ENCODE data around the gene NLRP5.
"Not testable (repeated sequence)": the region's sequence is repeated elsewhere in the genome, so short reads cannot be mapped to it uniquely, and the experiment has no call there.

Gene NLRP5

GRCh38 chr19:56099638-56100539 lies 113.3 kb downstream of the NLRP5 start:
- no peak for DNase-seq

GRCh38 chr19:56101095-56101494 lies 114.5 kb downstream of the NLRP5 start:
- no peak for DNase-seq

DNA sequence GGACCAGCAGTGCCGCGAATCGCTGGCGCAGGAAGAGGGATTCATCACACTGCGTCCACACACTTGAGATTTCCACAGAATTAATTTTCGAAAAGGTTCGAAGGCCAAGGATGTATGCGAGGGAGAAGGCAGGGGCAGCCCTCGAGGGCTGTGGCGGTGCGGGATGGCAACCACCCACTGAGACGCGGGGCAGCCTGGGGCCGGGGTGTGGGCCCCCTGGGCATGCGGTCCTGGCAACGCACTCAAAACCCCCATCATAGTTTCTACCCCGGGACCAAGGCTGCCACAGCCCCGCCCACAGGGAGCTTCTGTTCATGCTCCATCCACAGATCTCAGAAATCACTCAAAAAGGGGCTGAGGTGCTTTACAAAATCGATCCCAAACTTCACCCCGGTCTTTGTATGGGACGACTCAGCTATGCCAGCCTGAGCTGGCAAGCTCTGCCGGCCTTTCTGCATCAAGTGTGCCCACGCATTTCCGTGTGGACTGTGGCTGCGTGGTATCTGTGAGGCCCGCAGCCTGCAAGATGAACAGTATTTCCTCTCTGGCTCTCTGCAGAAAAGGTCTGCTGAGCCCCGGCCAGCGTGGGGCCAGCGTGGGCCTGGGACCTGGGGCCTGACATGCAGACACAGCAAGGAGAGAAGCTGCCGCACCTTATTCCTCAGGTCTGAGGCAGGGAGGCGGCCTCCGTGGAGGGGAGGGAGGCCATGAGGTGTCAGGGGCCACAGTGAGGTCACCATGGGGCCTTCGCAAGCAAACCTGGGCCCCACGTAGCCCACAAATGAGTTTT lies 115.4 kb downstream of the NLRP5 start:
- no peak for DNase-seq

DNA sequence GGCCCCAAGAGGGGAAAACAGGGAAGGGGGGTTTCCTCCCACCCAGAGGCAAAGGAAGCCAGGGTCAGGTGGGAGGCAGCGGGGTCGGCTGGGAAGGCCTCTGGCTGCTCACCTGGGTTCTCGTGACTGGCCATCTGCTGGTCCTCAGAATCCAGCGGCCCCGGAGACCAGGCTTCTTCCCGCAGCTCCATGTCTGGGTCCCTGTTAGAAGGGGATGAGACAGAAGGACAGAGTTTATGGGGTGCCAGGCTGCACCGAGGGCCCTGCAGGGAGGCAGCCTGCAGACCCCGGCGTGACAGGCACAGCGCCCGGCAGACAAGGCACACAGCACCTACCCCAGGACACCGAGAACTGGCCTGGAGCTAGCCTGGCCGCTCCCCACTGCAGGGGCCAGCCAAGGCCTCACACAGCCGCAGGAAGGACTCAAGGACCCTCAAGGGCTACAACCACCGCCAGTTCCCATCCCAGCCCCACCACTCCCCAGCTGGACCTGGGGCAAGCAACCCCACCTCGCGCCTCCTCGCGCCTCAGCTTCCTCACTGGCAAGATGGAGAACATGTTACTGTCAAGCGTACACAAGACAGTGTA lies 116.5 kb downstream of the NLRP5 start:
- no peak for DNase-seq

DNA sequence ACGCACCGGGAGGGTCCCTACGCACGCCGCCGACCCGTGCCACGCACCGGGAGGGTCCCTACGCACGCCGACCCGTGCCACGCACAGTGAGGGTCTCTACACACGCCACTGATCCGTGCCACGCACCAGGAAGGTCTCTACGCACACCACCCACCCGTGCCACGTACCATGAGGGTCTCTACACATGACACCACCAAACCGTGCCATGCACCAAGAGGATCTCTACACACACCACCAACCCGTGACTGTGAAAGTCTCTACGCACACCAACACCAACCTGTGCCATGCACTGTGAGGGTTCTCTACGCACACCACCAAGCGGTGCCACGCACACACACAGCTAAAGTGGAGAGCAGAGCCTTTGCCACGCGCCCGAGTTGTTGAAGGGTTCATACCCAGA lies 117.8 kb downstream of the NLRP5 start:
- no peak for DNase-seq

DNA sequence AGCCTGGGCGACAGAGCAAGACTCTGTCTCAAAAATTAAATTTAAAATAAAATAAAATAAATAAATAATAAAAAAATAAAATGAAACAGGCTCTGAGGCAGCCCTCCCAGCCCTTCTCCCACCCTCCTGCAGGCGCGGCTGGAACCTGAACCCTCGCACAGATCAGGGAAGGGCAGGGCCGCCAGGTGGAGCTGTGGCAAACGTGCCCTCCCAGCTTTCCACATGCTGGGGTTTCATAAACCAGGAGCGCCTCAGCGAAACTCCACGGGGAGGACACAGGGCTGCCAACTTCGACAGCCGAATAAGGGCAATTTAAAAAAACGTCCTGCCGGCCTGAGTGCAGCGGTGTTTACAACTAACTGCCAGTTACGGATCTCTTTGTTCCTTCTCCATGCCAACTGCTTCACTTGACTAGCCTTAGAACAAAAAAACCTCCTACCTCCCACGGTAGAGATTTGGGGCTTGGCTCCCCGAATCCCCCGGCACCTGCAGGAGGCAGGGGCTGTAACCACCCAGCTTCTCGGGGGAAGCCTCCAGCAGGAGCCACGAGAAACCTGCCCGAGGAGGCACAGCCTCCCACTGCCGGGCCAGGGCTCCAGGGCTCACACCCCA lies 118.6 kb downstream of the NLRP5 start:
- DNase-seq: peak; percentile 41

DNA sequence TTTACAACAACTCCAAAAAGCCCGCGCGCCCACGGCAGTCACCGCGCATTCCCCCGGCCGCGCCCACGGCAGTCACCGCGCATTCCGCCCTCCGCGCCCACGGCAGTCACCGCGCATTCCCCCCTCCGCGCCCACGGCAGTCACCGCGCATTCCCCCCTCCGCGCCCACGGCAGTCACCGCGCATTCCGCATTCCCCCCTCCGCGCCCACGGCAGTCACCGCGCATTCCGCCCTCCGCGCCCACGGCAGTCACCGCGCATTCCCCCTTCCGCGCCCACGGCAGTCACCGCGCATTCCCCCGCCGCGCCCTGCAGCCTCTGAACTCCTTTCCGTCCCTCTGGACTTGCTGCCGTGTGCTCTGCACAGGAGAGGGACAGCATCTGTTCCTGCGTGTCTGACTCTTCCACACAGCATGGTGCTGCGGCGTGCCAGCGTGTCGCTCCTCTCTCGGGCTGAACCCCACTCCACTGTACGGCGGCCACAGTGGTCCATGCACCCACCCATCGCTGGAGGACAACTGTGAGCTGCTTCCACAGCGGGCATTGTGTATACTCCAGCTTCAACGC lies 119.3 kb downstream of the NLRP5 start:
- not testable (repeated sequence) for DNase-seq

DNA sequence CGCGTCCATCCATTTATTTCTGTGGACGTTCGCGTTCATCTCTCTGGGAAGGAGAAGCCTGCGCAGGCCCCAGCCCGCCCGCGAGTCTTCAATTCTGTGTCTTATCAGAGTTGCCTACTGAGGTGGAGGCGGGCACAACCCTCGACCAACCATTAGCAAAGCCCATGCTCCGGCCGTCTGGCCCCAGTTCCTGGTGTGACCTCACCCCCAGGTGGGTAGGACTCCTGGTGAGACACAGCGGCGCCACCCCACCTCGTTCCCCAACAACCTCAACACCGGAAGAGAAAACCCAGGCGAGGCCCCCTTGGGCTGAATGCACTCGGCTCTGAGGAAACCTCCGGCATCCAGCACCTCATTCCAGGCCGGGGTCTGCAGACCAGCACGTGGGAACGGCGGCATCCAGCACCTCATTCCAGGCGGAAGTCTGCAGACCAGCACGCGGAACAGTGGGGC lies 119.8 kb downstream of the NLRP5 start:
- DNase-seq: no peak

GRCh38 chr19:56106993-56107392 lies 120.4 kb downstream of the NLRP5 start:
- DNase-seq: no peak

- DNase-seq: no peak
These were observed 121.2 kb downstream of the NLRP5 start for GRCh38 chr19:56107626-56108351.

GRCh38 chr19:56108447-56109195 lies 122.0 kb downstream of the NLRP5 start:
- DNase-seq: no peak

DNA sequence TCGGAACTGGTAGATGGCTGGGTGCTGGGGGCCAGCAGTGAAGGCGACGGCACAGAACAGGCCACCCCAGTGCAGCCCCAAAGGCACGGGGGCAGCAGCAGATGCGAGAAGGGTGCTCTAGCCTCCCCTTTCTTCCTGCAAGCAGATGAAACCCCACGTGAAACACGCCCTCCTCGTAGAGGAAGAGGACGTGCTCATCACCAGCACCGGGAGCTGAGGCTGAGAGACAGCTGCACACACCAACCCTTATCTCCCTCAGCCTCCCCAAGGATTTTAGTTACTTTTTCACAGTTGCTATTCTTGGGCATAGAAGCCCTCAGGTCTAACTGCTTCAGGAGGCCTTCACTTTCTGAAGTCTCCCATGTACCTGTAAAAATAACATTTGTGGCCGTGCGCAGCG lies 122.7 kb downstream of the NLRP5 start:
- DNase-seq: no peak

- peak; percentile 91 for DNase-seq
These were observed 124.2 kb downstream of the NLRP5 start for GRCh38 chr19:56110515-56111448.
